Thoracic aorta (tissue), 2 donors: Measurements from ENCODE around the gene WDFY4. TPM values are rescaled to one million over a fixed set of nuclear protein-coding genes. Genes with fewer than 3 reads are reported as not detected.

Experiments used
- ATAC-seq: fragments of 150-250 bp; one replicate; pipeline ENCODE4 v1.8.0; 2017; ENCODE audit warnings: low read depth; ENCODE audit not compliant: insufficient number of reproducible peaks, low FRiP score
- DNase-seq: peaks from one replicate; pipeline ENCODE4 v3.0.0-alpha.2; 2020; ENCODE audit warnings: low spot score
- H3K27ac ChIP-seq, 2 donors: fragments of 200-600 bp; sonication (generic); 1 replicate in 1 of 2; 2 replicates in 1 of 2; pipeline ENCODE4 v1.5.1; 2016; ENCODE audit warnings: mild to moderate bottlenecking in 2 of 2, moderate library complexity in 2 of 2
- H3K27me3 ChIP-seq: fragments of 200-600 bp; sonication (generic); replicated peaks from 2 replicates; pipeline ENCODE4 v1.6.0; 2016; ENCODE audit warnings: mild to moderate bottlenecking; ENCODE audit not compliant: insufficient read depth
- H3K36me3 ChIP-seq: fragments of 200-600 bp; sonication (generic); one replicate; pipeline ENCODE4 v1.5.1; 2016
- H3K4me1 ChIP-seq, 2 donors: fragments of 200-600 bp; sonication (generic); 1 replicate in 1 of 2; 2 replicates in 1 of 2; pipeline versions ENCODE4 v1.5.1 to v1.6.0; 2016; ENCODE audit warnings: low read depth in 2 of 2, mild to moderate bottlenecking in 1 of 2; ENCODE audit not compliant: control insufficient read depth in 1 of 2
- H3K4me3 ChIP-seq: fragments of 200-600 bp; sonication (generic); 2 replicates; pipeline ENCODE4 v1.5.1; 2016; ENCODE audit warnings: mild to moderate bottlenecking
- H3K9me3 ChIP-seq: fragments of 200-600 bp; sonication (generic); 2 replicates; pipeline ENCODE4 v1.5.1; 2016
- total RNA-seq, 2 donors: library from RNA; depleted of rRNA; stranded (reverse); fragments of >200 nt; gene quantifications; one replicate each; pipeline versions ENCODE4 v1.1.0 to v1.2.3, GENCODE V29; 2016
- TF ChIP-seq, protein P1 (sequence below): fragments of 200-600 bp; sonication (generic); IDR thresholded peaks from one replicate; pipeline ENCODE4 v1.5.1; 2019; ENCODE audit warnings: antibody characterized with exemption

WDFY4 gene
- total RNA-seq, 2 donors from 2014 or later, result 10.0 to 14.9 TPM

DNA sequence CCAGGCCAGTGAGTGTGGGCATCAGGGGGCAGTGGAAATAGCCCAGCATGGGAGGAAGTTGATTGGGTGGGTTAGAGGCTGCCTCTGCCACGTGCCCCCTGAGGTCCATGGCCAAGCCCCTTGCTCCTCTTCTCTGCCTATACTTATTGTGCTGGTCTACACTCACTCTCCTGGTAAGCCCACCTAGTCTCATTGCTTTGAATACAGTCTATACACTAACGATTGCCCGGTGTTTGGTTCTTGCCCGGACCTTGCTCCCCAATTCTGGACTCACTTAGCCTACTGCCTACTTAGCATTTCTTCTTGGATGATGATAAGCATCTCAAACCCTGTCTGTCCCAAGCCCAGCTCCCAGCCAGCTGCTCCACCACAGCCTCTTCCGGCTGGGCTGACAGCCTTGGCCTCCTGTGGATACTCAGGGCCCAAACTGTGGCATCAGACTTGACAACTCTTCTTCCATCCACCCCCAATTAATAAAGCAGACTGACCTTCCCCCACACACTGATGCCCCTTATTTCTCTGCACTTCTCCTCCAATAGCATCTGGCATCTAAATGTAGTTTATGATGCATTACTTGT, 244.8 kb downstream of the WDFY4 start:
- Histone ChIP-seq H3K4me1 (no peaks in the 10 kb centered on the region), H3K27me3 (no peaks in the 10 kb centered on the region), H3K4me3 (no peak overlapping the region), H3K36me3 (no peaks in the 10 kb centered on the region), H3K9me3 (no peaks in the 10 kb centered on the region), H3K27ac (no peak overlapping the region)
- no peak for DNase-seq
- ATAC-seq, result no peak
- TF ChIP-seq, protein P1, sequence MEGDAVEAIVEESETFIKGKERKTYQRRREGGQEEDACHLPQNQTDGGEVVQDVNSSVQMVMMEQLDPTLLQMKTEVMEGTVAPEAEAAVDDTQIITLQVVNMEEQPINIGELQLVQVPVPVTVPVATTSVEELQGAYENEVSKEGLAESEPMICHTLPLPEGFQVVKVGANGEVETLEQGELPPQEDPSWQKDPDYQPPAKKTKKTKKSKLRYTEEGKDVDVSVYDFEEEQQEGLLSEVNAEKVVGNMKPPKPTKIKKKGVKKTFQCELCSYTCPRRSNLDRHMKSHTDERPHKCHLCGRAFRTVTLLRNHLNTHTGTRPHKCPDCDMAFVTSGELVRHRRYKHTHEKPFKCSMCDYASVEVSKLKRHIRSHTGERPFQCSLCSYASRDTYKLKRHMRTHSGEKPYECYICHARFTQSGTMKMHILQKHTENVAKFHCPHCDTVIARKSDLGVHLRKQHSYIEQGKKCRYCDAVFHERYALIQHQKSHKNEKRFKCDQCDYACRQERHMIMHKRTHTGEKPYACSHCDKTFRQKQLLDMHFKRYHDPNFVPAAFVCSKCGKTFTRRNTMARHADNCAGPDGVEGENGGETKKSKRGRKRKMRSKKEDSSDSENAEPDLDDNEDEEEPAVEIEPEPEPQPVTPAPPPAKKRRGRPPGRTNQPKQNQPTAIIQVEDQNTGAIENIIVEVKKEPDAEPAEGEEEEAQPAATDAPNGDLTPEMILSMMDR, result no peak

DNA sequence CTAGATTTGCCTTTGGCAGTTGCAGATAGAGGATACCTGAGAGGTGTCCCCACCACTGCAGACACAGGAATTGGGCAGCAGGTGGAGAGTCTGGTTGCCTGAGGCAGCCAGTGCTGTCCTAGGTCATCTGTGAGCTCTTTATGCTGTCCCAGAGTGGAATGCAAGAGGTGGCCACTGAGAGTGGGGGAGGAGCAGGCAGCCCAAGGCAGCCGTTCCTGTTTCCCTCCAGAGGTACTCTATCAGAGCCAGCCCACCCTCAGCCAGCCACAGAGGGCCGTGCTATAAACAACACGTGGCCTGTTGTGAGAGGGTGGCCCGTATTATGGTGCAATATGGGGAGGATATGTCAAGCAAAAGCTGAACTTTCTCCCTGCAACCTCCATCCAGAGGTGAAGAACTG, 246.5 kb downstream of the WDFY4 start:
- H3K4me1 ChIP-seq, result no peaks in the 10 kb centered on the region
- no peaks in the 10 kb centered on the region for H3K27me3 ChIP-seq
- no peak overlapping the region for H3K4me3 ChIP-seq
- H3K27ac ChIP-seq, result no peak overlapping the region
- H3K36me3 ChIP-seq, result no peaks in the 10 kb centered on the region
- H3K9me3 ChIP-seq, result no peaks in the 10 kb centered on the region
- TF ChIP-seq, protein P1, result no peak
- DNase-seq (no peak), ATAC-seq (no peak)

DNA sequence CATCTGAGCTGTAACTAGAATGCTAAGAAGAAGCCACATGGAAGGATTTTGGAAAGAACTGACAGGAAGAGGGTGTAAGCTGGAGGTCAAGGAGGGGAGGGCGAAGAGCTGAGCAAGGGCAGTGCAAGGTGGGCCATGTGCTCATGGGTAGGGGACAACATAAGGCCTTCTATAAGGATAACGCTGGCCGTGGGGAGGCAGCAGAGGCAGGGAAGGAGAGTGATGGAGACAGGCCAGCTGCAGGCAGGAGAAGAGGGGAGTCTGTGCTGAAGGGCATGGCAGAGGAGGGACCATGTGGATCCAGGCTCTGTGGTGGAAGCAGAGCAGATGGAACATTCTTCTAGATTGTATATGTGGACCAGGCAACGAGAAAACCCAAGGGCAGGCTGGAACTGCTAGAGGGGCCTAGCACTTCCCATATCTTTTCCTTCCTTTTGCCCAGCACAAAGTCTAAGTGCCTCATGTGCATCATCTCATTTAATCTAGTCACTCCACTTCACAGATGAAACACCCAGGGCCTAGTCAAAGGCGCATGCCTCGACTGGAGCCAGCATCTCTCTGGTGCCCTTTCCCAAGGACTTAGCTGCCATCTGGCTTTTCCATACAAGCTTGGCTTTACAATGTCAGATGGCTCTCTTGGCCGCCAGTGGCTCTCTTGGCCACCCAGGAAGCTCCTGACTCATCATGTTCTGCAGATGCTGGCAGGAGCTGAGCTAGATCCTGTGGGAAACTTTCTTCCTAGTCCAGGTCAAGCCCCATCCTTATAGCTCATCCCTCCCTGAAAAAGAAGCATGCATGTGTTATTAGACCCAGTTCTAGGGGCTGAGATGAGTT, 248.4 kb downstream of the WDFY4 start:
- H3K4me1 ChIP-seq, result no peaks in the 10 kb centered on the region
- H3K4me3 ChIP-seq, result no peak overlapping the region
- ATAC-seq (no peak), DNase-seq (no peak)
- H3K27ac ChIP-seq, result no peak overlapping the region
- no peaks in the 10 kb centered on the region for H3K36me3 ChIP-seq
- no peaks in the 10 kb centered on the region for H3K9me3 ChIP-seq
- TF ChIP-seq, protein P1, result no peak
- H3K27me3 ChIP-seq, result no peaks in the 10 kb centered on the region

DNA sequence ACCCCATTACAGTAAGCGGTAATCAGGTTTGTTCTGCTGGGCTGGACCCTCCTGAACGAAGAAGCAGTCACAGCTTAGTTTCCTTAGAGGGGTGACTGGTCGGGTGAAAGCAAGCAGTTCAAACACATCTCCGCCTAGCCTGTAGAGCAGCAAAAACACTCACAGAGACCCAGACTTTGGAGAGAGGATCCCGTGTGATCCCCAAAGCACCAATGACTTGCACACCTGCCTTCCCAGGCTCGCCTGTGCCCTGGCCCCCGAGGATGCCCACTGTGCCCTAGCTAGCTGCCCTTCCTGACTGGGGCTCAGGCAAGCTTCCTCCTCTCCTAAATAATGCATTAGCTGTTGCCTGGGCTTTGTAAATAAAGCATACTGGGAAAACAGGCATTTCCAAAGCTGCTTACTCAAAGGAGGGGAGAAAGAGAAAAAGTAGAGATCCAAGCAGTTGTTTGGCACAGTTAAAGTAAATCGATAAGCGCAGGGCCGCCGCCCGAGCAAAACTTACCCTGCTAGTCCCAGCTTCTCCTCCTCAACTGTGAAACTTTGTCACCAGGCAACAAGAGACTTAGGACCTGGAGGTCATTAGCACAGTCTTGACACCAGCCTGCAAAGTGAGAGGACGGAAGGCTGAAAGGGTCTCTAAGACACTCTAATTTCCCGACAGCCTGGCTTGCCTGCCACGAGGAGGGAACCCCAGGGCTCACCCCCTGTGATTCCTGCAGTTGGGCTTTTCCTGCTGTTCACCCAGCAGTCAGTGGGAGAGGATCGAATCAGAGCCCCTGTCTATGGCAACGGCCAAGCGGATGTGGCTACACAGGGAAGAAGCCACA, 250.2 kb downstream of the WDFY4 start:
- no peak overlapping the region for H3K27ac ChIP-seq
- H3K9me3 ChIP-seq, result no peaks in the 10 kb centered on the region
- H3K36me3 ChIP-seq, result no peaks in the 10 kb centered on the region
- no peaks in the 10 kb centered on the region for H3K4me1 ChIP-seq
- H3K27me3 ChIP-seq, result no peaks in the 10 kb centered on the region
- ATAC-seq (no peak), DNase-seq (no peak)
- TF ChIP-seq, protein P1, result no peak
- H3K4me3 ChIP-seq, result no peak overlapping the region

DNA sequence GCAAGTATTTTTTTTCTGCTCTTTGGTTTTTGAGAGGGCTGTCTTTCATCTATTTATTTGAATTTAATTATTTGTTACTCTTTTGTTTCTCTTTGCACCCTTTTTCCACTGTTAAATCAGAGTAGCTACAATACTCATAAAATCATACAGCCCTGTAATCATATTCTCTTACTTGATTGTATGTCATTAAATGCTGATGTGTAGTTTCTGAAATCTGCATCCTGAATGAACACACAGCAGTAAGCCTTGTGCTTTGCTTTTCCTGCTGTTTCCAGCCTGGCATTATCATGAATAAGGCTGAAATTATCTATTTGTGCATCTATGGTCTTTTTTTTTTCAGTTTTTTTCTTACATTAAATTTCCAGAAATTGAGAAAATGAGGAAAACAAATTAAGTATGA, 250.9 kb downstream of the WDFY4 start:
- H3K4me1 ChIP-seq, result no peaks in the 10 kb centered on the region
- H3K9me3 ChIP-seq, result no peaks in the 10 kb centered on the region
- H3K27ac ChIP-seq, result no peak overlapping the region
- no peaks in the 10 kb centered on the region for H3K27me3 ChIP-seq
- ATAC-seq (no peak), DNase-seq (no peak)
- H3K36me3 ChIP-seq, result no peaks in the 10 kb centered on the region
- TF ChIP-seq, protein P1, result no peak
- H3K4me3 ChIP-seq, result no peak overlapping the region
